Right cardiac atrium (tissue), 5 donors: ENCODE measurements around the gene ACOT11. TPM values are rescaled to one million over a fixed set of nuclear protein-coding genes. Genes with fewer than 3 reads are reported as not detected.
A peak's percentile ranks its signal among the peaks of the same experiment; 100 is the strongest.
"Not testable (repeated sequence)": the region's sequence is repeated elsewhere in the genome, so short reads cannot be mapped to it uniquely, and the experiment has no call there.

Experiments used
- ATAC-seq, 2 donors: fragments of 200-7000 bp; cut with Tn5 transposase; one replicate each; pipeline versions ENCODE4 v1.8.0 to v1.9.1; 2020; ENCODE audit warnings: moderate library complexity in 2 of 2, mild to moderate bottlenecking in 1 of 2
- DNase-seq, 3 donors: peaks; one replicate each; pipeline ENCODE4 v3.0.0-alpha.2; 2020
- H3K27ac ChIP-seq: one replicate; pipeline ENCODE4 v1.5.1; 2013; ENCODE audit warnings: mild to moderate bottlenecking, low read length, control low read depth, moderate library complexity
- H3K27me3 ChIP-seq: one replicate; pipeline ENCODE4 v1.6.1; 2013; ENCODE audit not compliant: control insufficient read depth, insufficient read depth
- H3K4me1 ChIP-seq: one replicate; pipeline ENCODE4 v1.6.1; 2013; ENCODE audit warnings: low read length; ENCODE audit not compliant: control insufficient read depth, insufficient read depth
- H3K4me3 ChIP-seq: one replicate; pipeline ENCODE4 v1.5.1; 2013; ENCODE audit warnings: low read length, control low read depth
- H3K9me3 ChIP-seq: one replicate; pipeline ENCODE4 v1.6.1; 2013; ENCODE audit warnings: low read length; ENCODE audit not compliant: control insufficient read depth
- WGBS: extraction: QIAGEN DNeasy Blood & Tissue Kit; methylation state at CpG from one replicate; pipeline ENCODE4 v1.1.7; 2013; 5-methylcytosine and 5-hydroxymethylcytosine counted together
- intact Hi-C, 4 donors: fragments of 100-400 bp; cut with DNase I; formaldehyde crosslinking; loops; one replicate each; pipeline versions ENCODE4 v1.11.0 to v1.14.0; 2022 to 2023
- polyA plus RNA-seq: library from polyadenylated mRNA; stranded (reverse); fragments of 200-250 nt; gene quantifications from one replicate; pipeline ENCODE4 v1.2.3, GENCODE V29; 2013
- total RNA-seq, 4 donors: library from RNA; stranded (reverse); fragmentation: NEBNext Ultra II Directional; extraction: Animal tissue kit (Norgen Biotek cat#: 25700); gene quantifications; one replicate each; pipeline ENCODE4 v1.2.1, GENCODE V29; 2021
- donor health status: healthy with polysubstance abuse.
- donor health status: DM: no; HTN: yes; CAD: no.
- donor health status: DM: no; HTN: no; CAD: no.
- donor health status: DM: no; HTN: yes; CAD: no; lungs with severe emphysema.
- donor health status: DM: yes; HTN: yes; CAD: no.

The ACOT11 gene
- total and polyA plus RNA-seq, 5 donors = 14.4 to 32.7 (median 26.2) TPM

DNA sequence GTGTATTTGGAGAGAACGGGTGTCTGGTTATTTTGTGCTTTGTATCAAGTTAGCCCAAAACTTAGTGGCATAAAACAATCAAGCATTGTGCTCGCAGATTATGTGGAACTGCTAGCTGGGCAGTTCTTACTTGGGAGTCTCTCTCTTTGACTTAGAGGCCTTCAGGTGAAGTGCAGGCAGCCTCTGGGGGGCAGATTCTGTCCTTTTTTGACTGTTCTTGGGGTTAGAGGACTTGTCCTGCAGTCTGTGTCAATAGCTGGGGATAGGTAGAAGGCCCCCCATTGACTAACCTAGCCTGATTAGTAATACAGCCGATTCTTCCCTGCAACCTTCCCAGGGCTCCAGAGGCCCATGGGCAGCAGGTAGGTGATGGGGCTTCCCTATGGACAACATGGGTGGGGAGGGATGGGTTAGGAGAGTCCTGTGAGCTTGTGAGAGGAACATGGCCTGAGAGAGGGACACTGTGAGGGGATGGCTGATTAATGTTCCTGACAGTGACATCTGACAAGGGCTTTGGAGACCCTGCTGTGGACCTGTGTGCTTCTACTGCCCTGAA, 37.2 kb upstream of the ACOT11 start:
- no peak overlapping the region for H3K4me3 ChIP-seq
- 85% methylated on average over 3 of the region's 3 CpGs for WGBS
- DNase-seq (no peak), ATAC-seq (no peak)
- H3K9me3 ChIP-seq = no peaks in the 10 kb centered on the region
- H3K27ac ChIP-seq = no peak overlapping the region
- no peaks in the 10 kb centered on the region for H3K27me3 ChIP-seq
- no peaks in the 10 kb centered on the region for H3K4me1 ChIP-seq
- intact Hi-C loops = no loop called here

DNA sequence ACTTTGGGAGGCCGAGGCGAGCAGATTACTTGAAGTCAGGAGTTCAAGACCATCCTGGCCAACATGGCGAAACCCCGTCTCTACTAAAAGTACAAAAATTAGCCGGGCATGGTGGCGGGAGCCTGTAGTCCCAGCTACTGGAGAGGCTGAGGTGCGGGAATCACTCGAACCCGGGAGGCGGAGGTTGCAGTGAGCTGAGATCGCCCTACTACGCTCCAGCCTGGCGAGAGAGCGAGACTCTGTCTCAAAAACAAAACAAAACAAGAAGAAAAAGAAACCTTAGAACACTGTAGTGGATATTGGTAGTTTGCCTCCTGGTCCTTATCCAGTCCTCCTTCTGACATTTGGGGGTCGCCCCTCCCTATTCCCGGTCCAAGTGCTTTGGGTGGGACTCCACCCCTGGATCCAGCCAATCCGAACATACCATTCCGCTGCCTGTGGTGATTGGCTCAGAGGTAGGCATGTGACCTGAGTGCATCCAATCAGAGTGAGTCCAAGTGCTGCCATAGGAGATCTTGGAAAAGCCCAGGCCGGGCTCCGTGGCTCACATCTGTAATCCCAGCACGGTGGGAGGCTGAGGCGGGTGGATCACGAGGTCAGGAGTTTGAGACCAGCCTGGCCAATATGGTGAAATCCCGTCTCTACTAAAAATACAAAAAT, 34.0 kb upstream of the ACOT11 start:
- DNase-seq, H3K9me3 ChIP-seq, H3K4me3 ChIP-seq, ATAC-seq, intact Hi-C loops, H3K27ac ChIP-seq, H3K4me1 ChIP-seq, H3K27me3 ChIP-seq: not testable (repeated sequence)
- 89% methylated on average over 24 of the region's 24 CpGs for WGBS

DNA sequence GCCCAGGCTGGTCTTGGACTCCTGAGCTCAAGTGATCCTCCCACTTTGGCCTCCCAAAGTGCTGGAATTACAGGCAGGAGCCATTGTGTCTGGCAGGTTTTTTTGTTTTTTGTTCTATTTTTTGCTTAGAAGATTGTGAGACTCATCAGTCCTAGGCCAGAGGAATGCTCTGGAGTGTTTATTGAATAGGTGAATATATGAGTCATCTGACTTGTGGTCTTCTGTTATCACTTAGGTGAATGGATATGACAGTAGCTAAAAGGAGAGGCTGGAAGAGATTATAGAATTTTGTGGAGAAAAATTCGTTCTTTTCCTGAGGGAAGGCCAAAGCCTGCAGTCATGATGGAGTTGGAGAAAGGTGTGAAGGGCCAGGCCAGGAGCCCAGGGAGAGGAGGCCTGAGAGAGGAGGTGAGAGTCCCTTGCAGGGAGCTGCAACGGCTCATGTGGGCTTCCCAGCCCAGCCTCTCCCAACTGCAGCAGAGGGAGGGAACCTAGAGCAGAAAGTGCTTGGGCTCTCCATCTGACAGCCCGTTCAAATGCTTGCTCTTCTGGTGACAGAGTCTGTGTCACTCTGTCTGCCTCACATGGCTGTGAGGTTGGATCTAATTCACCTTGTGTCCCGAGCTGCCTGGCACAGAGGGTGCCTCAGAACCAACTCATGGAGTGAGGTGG, 31.6 kb upstream of the ACOT11 start:
- 53% methylated on average over 4 of the region's 4 CpGs for WGBS

DNA sequence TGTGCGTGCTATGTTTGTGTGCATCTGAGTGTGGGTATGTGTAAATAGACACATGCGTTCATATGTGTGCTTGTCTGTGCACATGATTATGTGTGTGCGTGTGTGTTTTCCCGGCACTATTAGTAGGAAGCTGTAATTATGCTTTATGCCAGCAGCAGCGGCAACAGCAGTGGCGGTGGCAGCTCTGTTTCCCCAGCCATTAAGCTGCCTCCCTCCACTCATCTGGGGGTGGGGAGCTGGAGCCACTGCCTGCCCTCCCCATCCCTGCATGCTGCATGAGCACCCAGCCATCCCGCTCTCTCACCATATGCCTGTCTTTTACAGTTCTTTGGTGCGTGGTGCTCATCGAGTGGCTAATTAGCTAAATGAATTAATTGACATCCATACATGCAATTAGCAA, 30.5 kb upstream of the ACOT11 start:
- WGBS = 86% methylated on average over 9 of the region's 9 CpGs
- H3K27ac ChIP-seq = no peak overlapping the region
- no peak for DNase-seq
- no peak for ATAC-seq
- H3K4me1 ChIP-seq = no peaks in the 10 kb centered on the region
- no peaks in the 10 kb centered on the region for H3K9me3 ChIP-seq
- intact Hi-C loops = no loop called here
- H3K4me3 ChIP-seq = no peak overlapping the region
- no peaks in the 10 kb centered on the region for H3K27me3 ChIP-seq

More for the DNA sequence above, 31.6 kb upstream of the ACOT11 start:
- no peak overlapping the region for H3K27ac ChIP-seq
- intact Hi-C loops = no loop called here
- H3K4me3 ChIP-seq = no peak overlapping the region
- H3K9me3 ChIP-seq = no peaks in the 10 kb centered on the region
- H3K4me1 ChIP-seq = no peaks in the 10 kb centered on the region
- H3K27me3 ChIP-seq = no peaks in the 10 kb centered on the region
- no peak for DNase-seq
- no peak for ATAC-seq

DNA sequence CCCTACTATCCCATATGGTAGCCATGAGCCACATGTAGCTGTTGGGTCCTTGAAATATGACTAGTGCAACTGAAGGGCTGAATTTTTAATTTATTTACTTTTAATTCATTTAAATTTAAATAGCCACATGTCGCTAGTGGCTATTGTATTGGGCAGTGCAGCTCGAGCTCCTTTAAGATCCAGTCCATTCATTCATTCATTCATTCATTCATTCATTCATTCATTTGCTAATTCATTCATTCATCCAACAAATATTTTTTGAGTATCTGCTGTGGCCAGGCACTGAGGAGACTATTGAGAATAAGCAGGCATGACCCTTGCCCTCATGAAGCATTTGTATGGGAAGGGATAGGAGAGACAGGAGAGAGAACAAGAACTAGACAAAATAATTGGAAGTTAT, 29.5 kb upstream of the ACOT11 start:
- intact Hi-C loops = no loop called here
- no peaks in the 10 kb centered on the region for H3K9me3 ChIP-seq
- no peak overlapping the region for H3K4me3 ChIP-seq
- no peaks in the 10 kb centered on the region for H3K27me3 ChIP-seq
- H3K4me1 ChIP-seq = no peaks in the 10 kb centered on the region
- ATAC-seq = no peak
- WGBS = 86% methylated on average over 2 of the region's 2 CpGs
- H3K27ac ChIP-seq = no peak overlapping the region
- no peak for DNase-seq

DNA sequence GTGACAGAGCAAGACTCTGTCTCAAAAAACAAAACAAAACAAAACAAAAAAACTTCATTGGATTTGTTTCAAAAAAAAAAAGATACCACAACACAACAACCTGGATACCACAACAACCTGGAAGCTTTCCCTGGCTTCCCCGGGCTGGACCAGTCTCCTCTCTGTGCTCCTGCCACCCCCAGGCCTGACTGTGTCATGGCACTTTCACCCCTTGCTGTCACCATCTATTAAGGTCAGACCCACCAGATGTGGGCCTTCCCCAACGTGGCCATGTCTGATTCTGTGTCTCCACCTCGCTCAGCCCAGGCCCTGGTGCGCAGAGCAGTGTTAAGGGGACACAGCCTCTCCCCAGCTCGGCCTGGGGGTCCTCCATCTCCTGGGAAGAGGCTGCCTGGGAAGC, 28.3 kb upstream of the ACOT11 start:
- peak in 1 of 2 donors; percentile 24 for ATAC-seq
- Histone ChIP-seq H3K9me3 (no peaks in the 10 kb centered on the region), H3K27me3 (no peaks in the 10 kb centered on the region), H3K27ac (no peak overlapping the region), H3K4me3 (no peak overlapping the region), H3K4me1 (no peaks in the 10 kb centered on the region)
- WGBS = 69% methylated on average over 5 of the region's 5 CpGs
- intact Hi-C loops = no loop called here
- no peak for DNase-seq

DNA sequence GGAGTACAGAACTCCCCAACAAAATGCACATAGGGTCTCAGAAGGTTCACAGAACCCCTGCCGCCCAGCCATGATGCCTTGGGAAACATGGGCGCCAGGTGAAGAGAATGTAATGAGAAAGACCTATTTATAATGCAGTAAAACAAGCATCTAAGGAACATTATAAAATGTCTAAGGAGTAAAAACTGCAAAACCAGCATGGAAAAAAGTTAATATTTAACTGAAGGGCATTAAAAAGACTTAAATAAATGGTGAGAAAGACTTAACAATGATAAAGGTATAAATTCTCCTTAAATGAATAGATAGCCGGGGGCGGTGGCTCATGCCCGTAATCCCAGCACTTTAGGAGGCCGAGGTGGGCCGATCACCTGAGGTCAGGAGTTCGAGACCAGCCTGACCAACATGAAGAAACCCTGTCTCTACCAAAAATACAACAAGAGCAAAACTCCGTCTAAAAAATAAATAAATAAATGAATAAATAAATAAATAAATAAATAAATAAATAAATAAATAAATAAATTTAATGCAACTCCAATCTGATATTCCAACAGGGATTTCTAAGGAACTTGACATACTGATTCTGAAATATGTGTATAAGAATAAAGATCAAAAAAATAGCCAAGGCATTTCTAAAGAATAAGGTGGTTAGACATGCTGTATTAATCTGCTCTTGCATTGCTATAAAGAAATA, 27.3 kb upstream of the ACOT11 start:
- intact Hi-C loops = no loop called here
- Histone ChIP-seq H3K9me3 (no peaks in the 10 kb centered on the region), H3K4me3 (no peak overlapping the region), H3K27me3 (no peaks in the 10 kb centered on the region), H3K4me1 (no peaks in the 10 kb centered on the region), H3K27ac (no peak overlapping the region)
- no peak for ATAC-seq
- whole genome bisulfite sequencing = 94% methylated on average over 9 of the region's 9 CpGs
- no peak for DNase-seq

DNA sequence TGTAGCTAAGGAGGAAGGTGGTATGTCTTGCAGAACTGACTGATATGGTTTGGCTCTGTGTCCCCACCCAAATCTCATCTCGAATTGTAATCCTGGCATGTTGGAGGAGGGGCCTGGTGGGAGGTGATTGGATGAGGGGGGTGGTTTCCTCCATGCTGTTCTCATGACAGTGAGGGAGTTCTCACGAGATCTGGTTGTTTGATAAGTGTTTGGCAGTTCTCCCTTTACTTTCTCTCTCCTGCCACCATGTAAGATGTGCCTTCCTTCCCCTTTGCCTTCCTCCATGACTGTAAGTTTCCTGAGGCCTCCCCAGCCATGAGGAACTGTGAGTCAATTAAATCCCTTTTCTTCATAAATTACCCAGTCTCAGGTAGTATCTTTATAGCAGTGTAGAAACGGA, 21.5 kb upstream of the ACOT11 start:
- H3K4me3 ChIP-seq, DNase-seq, H3K4me1 ChIP-seq, H3K27ac ChIP-seq, ATAC-seq, H3K27me3 ChIP-seq, H3K9me3 ChIP-seq, intact Hi-C loops: not testable (repeated sequence)
- 72% methylated on average over 3 of the region's 3 CpGs for WGBS

DNA sequence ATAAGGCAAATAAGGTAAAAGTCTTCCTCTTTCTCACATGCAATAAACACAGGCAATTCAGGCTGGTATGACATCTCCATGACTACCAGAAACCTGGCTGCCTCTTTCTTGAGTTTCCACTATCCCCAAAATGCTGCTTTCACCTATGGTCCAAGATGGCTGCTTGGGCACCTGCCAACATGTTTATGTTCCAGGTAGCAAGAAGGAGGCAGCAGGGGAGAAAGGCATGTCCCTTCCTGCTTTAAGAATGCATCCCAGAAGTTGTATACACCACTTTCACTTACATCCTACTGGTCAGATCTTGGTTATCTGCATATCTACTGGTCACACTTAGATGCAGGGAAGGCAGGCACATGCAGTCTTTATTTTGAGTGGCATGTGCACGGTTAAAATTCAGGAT, 19.4 kb upstream of the ACOT11 start:
- ATAC-seq (no peak), DNase-seq (no peak)
- Histone ChIP-seq H3K27me3 (no peaks in the 10 kb centered on the region), H3K27ac (no peak overlapping the region), H3K9me3 (no peaks in the 10 kb centered on the region), H3K4me1 (no peaks in the 10 kb centered on the region), H3K4me3 (no peak overlapping the region)
- intact Hi-C loops = no loop called here
- WGBS = 78% methylated on average over 1 of the region's 1 CpG

DNA sequence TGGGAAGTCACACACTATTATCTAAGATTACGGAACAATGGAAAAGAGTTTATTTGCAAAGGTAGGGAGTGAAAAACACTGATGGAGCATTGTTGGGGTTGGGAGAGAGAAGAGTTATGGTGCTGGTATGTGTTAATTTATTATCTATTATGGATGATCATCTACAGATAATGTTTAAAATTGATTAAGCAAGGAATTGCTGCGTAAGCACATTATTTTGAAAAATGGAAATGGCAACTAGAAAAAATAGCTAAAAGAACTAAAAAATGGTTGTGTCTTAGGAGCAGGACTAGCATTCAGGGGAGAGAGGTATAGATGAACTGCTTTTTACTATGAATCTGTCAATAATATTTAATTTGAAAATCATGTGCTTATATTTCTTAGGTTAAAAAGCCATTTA, 16.0 kb upstream of the ACOT11 start:
- Histone ChIP-seq H3K27ac (no peak overlapping the region), H3K9me3 (no peaks in the 10 kb centered on the region), H3K4me1 (no peaks in the 10 kb centered on the region), H3K4me3 (no peak overlapping the region), H3K27me3 (no peaks in the 10 kb centered on the region)
- whole genome bisulfite sequencing = 89% methylated on average over 2 of the region's 2 CpGs
- intact Hi-C loops = no loop called here
- no peak for DNase-seq
- no peak for ATAC-seq

DNA sequence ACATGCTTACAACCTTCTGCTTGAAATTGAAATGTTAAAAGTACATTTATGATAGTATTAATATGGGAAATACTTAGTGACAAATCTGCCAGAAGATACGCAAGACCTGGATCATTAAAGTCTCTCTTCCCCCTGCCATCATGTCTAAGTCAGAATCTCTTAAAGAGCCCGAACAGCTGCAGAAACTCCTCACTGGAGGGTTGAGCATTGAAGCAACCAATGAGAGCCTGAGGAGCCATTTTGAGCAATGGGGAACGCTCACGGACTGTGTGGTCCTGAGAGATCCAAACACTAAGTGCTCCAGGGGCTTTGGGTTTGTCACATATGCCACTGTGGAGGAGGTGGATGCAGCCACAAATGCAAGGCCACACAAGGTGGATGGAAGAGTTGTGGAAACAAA, 11.4 kb upstream of the ACOT11 start:
- intact Hi-C loops = not testable (repeated sequence)
- 78% methylated on average over 4 of the region's 4 CpGs for WGBS

More for the DNA sequence above, 11.4 kb upstream of the ACOT11 start:
- not testable (repeated sequence) for H3K4me3 ChIP-seq, H3K27ac ChIP-seq, DNase-seq, H3K27me3 ChIP-seq, H3K4me1 ChIP-seq, H3K9me3 ChIP-seq, ATAC-seq
